ENCODE data around the gene ROPN1L.

Gene ROPN1L

DNA sequence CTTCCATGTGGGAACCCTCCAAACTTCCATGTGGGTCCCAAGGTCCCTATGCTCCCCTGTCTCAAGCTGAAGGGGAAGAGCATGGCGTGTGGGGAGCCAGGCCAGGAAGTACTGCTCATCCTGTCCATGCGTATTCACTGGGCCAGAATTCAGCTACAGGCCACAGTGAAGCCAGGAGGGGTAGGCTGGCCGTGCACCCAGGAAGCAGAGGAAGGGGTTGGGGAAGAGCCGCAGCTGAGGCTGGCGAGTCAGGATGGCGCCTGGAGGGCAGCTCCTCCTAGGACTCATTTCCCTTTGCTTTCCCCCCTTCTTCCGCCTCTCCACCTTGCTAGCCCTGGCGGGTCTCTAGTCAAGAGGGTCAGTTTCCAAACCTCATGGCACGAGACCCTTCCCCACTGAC is 57.4 kb downstream of the ROPN1L start:
- Histone ChIP-seq H3K27ac (no peak overlapping the region), H3K4me3 (no peak overlapping the region)
- TF ChIP-seq, protein P1, sequence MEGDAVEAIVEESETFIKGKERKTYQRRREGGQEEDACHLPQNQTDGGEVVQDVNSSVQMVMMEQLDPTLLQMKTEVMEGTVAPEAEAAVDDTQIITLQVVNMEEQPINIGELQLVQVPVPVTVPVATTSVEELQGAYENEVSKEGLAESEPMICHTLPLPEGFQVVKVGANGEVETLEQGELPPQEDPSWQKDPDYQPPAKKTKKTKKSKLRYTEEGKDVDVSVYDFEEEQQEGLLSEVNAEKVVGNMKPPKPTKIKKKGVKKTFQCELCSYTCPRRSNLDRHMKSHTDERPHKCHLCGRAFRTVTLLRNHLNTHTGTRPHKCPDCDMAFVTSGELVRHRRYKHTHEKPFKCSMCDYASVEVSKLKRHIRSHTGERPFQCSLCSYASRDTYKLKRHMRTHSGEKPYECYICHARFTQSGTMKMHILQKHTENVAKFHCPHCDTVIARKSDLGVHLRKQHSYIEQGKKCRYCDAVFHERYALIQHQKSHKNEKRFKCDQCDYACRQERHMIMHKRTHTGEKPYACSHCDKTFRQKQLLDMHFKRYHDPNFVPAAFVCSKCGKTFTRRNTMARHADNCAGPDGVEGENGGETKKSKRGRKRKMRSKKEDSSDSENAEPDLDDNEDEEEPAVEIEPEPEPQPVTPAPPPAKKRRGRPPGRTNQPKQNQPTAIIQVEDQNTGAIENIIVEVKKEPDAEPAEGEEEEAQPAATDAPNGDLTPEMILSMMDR (IDR thresholded peaks at IDR 0.05) = no peak
- no peak for DNase-seq (ENCODE audit: low spot score)

DNA sequence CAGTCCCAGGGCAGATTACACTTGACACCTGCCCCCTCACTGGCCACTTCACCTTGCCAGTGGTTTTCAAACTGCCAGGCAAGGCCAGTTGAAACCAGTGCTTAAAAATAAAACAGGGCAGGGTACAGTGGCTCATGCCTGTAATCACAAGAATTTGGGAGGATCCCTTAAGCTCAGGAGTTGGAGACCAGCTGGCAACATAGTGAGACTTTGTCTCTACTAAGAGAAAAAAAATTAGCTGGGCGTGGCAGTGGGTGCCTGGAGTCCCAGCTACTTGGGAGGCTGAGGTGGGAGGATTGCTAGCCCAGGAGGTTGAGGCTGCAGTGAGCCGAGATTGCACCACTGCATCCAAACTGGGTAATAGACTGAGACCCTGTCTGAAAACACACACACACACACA is 58.1 kb downstream of the ROPN1L start:
- Histone ChIP-seq H3K4me3 (no peak overlapping the region), H3K27ac (no peak overlapping the region)
- DNase-seq (ENCODE audit: low spot score) = no peak
- TF ChIP-seq, protein P1 (IDR thresholded peaks at IDR 0.05) = no peak

DNA sequence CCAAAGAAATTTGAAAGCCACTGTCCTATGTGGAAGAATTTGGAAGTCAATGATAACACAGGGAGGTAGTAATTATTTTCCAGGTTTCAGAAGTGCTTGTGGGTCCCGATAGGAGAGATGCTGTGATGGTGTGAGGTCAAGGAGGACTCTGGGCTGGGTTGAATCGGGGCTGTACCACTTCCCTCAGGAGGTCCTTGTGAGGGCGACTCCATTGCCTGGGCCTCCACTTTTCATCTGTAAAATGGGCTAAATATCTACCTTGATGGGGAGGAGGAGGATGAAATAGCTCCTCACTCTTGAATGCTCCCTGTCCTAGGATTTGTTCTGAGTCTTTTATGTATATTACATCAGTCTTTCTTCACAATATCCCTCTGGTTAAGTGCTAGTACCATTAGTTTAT is 59.0 kb downstream of the ROPN1L start:
- TF ChIP-seq, protein P1 (IDR thresholded peaks at IDR 0.05) = no peak
- Histone ChIP-seq H3K4me3 (no peak overlapping the region), H3K27ac (no peak overlapping the region)
- DNase-seq (ENCODE audit: low spot score) = no peak

DNA sequence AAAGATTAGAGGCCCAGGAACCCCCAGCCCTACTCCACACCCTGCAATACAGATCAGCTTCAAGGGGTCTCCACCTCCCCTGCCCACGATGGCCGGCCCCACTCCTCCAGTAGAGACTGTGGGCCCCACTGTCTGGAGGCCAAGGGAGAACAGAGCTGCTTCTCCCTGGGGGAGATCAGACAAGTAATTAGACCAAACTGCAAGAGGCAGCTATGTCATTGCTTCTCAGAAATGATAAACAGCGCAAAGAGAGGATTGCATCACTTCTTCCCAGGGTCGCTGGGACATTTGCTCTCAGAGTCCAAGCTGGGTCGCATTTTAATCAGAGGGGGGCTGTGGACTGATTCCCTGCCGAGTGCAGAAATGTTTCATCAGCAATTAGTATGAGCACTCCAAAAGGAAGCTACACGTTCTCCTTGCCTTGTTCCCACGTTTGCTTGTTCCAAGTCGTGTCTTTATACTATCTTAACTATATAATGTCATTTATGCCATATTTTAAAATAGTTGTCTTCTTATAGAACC is 59.9 kb downstream of the ROPN1L start:
- no peak overlapping the region for H3K4me3 ChIP-seq
- no peak for DNase-seq (ENCODE audit: low spot score)
- TF ChIP-seq, protein P1 (IDR thresholded peaks at IDR 0.05) = no peak
- H3K27ac ChIP-seq = no peak overlapping the region

DNA sequence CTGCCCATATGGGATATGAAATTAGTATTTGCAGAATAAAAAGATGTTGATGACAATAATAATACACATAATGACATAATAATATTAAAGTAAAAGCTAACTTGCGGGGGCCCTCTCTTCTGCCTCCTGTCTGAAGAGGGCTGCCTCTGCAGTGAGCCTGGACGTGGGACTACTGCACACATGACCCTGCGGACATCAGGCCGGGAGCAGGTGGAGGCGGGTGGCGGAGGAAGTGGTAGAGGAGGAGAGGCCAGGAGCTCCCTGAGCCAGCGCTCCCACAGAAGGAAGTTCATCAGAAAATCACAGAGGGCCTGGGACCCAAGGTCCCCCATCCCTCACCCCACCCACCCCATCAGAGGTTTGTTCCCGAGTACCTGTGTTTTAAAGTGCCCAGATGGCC is 60.5 kb downstream of the ROPN1L start:
- TF ChIP-seq, protein P1 (IDR thresholded peaks at IDR 0.05) = no peak
- Histone ChIP-seq H3K4me3 (no peak overlapping the region), H3K27ac (no peak overlapping the region)
- no peak for DNase-seq (ENCODE audit: low spot score)

DNA sequence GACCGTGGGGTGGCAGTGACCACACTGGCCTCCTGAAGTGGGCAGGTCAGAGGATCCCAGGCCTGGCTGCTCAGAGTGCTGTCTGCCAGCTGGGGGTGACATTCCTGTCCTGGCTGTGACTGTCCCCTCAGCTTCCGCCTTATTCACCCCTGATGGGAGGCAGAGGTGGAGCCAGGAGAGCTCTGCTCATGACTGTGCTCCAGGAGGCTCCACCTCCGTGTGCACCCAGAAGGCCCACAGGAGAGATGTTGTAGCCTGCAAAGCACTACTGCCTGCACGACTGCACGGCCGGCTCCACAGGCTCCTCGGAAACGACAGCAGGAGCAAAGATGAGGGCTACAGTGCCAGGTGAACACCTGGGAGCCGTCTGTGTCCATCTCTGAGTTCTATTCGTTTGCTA is 60.9 kb downstream of the ROPN1L start:
- no peak overlapping the region for H3K4me3 ChIP-seq
- H3K27ac ChIP-seq = no peak overlapping the region
- no peak for DNase-seq (ENCODE audit: low spot score)
- TF ChIP-seq, protein P1 (IDR thresholded peaks at IDR 0.05) = no peak

DNA sequence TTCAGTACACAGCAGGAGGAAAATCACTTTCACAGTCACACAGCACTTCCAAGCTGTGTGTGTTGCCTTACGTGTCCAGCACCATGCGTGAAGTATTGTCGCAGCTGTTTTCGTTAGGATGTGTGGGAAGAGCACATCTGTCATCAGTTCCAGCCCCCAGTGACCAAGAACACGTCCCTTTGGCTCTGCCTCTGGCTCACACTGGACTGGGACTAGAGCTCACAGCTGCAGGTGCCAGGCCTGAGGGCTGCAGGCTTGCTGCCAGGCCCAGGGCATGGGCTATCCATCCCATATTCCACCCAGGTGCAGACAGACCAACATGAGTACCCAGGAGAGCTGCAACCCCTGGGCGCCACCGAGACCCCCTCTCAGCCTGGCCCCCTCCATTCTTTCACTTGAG is 61.6 kb downstream of the ROPN1L start:
- no peak for DNase-seq (ENCODE audit: low spot score)
- TF ChIP-seq, protein P1 (IDR thresholded peaks at IDR 0.05) = no peak
- no peak overlapping the region for H3K27ac ChIP-seq
- no peak overlapping the region for H3K4me3 ChIP-seq
